ENCODE measurements around the gene NISCH.
A peak's percentile ranks its signal among the peaks of the same experiment; 100 is the strongest.

NISCH gene

DNA sequence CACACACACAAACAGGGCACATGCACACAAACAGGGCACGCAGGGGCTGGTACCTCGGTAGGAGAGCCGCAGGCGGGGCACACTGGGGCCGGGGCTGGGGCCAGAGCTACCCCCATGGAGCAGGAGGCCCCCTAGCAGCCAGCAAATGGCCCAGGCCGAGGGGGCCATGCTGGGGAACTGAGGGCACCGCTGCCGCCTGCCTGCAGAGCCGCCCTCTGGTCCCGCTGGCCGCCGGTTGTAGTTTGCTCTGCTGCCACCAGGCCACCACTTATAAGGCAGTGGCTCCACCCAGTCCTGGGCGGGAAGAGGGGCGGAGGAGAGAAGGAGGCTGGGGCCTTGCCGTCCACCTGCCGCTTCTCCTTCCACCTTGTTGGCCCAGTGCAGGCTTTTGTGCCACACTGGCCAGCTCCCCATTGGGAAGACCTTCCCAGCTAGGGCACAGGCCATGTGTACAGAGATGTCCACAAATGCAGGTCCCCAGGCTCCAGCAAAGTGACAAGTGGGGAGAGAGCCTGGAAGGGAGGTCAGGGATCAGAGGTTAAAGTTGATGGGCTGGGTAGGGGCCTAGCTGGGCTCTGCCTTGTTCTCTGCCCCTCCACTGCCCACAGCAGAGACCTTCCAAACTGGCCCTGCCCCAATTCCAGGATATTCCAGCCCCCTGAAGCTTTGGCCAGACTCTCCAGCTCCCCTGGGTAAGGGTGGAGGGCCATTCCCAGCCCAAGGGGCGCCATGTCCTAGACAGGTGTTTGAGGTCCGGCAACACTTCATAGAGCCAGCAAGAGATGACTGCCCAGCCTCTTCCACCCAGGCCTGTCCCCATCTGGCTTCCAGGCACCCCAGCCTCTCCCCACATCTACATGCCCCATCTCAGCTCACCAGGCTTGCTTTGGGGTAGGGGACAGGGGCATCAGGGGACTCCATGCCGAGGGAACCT, 10.3 kb upstream of the NISCH start, which contains the start of gene SEMA3G:
Gene SEMA3G, minus strand, starts transcription at position 244 of the 934 bp plus-strand sequence. Its CDS starts 76 bp downstream, at position 168.
- peaks cover 3% of the 10 kb centered on the region for H3K9me3 ChIP-seq (ENCODE audit: insufficient read depth, low read depth, low read length)
- no peak within 1 kb of the TSS for H3K27ac ChIP-seq (ENCODE audit: low read depth, low read length)
- no peak within 1 kb of the TSS for H2AK5ac ChIP-seq (ENCODE audit: low read length)
- peak within 1 kb of the TSS; percentile 47 for H3K4me3 ChIP-seq (ENCODE audit: low read depth, low read length)
- no peak within 1 kb of the TSS for H3K4me2 ChIP-seq (ENCODE audit: low read length)
- no peak within 1 kb of the TSS for H2BK120ac ChIP-seq (ENCODE audit: insufficient read depth, low read length, poor library complexity)
- no peak within 1 kb of the TSS for H2BK5ac ChIP-seq (ENCODE audit: low read depth, low read length, poor library complexity)
- H4K8ac ChIP-seq (ENCODE audit: low read depth, low read length), result no peak within 1 kb of the TSS
- H2AFZ ChIP-seq (ENCODE audit: insufficient read depth, low read length, poor library complexity), result no peak within 1 kb of the TSS
- peak; percentile 33 to 68 for DNase-seq
- no peaks in the 10 kb centered on the region for H3K36me3 ChIP-seq (ENCODE audit: control insufficient read depth in 1 of 2, insufficient read depth in 2 of 2, low read length in 2 of 2)
- H3K27me3 ChIP-seq (ENCODE audit: insufficient read depth, low read length), result no peaks in the 10 kb centered on the region
- H3K23ac ChIP-seq (ENCODE audit: low read length), result no peak within 1 kb of the TSS
- H4K91ac ChIP-seq (ENCODE audit: low read depth, low read length), result no peak within 1 kb of the TSS
- H3K79me2 ChIP-seq (ENCODE audit: control insufficient read depth, insufficient read depth, low read length, poor library complexity), result no peaks in the 10 kb centered on the region
- WGBS (ENCODE audit: extremely low coverage, insufficient coverage, insufficient read length), result no CpG with 5 or more reads among the region's 19 CpGs
- no peak within 1 kb of the TSS for H3K14ac ChIP-seq (ENCODE audit: low read length)
- H3K18ac ChIP-seq (ENCODE audit: low read length), result no peak within 1 kb of the TSS
- H2BK12ac ChIP-seq (ENCODE audit: low read length), result no peak within 1 kb of the TSS
- no peak within 1 kb of the TSS for H3K4ac ChIP-seq (ENCODE audit: low read depth, low read length)
- H3K9ac ChIP-seq (ENCODE audit: low read length), result no peak within 1 kb of the TSS
- H4K12ac ChIP-seq (ENCODE audit: low read depth, low read length), result no peak within 1 kb of the TSS
- H3K79me1 ChIP-seq (ENCODE audit: low read length), result no peaks in the 10 kb centered on the region
- H3K4me1 ChIP-seq (ENCODE audit: control insufficient read depth in 1 of 2, insufficient read depth in 2 of 2, low read length in 2 of 2), result peaks cover 5% of the 10 kb centered on the region in 2 experiments

DNA sequence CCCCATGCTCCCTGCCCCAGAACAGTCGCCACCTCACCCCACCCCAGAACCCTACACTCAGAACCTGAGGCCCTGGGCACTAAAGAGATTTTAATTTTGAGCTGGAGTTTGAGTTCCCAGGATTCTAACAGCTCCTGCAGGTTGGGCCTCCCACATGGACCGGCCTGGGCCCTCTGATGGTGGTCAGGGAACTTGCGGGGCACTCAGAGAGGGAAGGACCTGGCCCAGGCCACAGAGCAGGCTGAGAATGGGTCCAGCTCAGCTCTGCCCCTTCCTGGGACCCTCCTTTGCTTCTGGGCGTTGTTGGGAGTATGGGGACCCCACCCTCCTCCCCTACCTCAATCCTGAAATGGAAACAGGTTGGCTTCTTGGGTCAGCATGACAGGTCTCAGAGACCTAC, 9.4 kb upstream of the NISCH start:
- H3K36me3 ChIP-seq (ENCODE audit: control insufficient read depth in 1 of 2, insufficient read depth in 2 of 2, low read length in 2 of 2), result no peaks in the 10 kb centered on the region
- H3K27me3 ChIP-seq (ENCODE audit: insufficient read depth, low read length), result no peaks in the 10 kb centered on the region
- no peak overlapping the region for H3K23ac ChIP-seq (ENCODE audit: low read length)
- no peak overlapping the region for H2BK12ac ChIP-seq (ENCODE audit: low read length)
- peaks cover 3% of the 10 kb centered on the region for H3K9me3 ChIP-seq (ENCODE audit: insufficient read depth, low read depth, low read length)
- H3K4me2 ChIP-seq (ENCODE audit: low read length), result no peak overlapping the region
- H2AFZ ChIP-seq (ENCODE audit: insufficient read depth, low read length, poor library complexity), result no peak overlapping the region
- no CpG with 5 or more reads among the region's 4 CpGs for WGBS (ENCODE audit: extremely low coverage, insufficient coverage, insufficient read length)
- no peak overlapping the region for H2AK5ac ChIP-seq (ENCODE audit: low read length)
- H2BK120ac ChIP-seq (ENCODE audit: insufficient read depth, low read length, poor library complexity), result no peak overlapping the region
- no peak overlapping the region for H3K14ac ChIP-seq (ENCODE audit: low read length)
- no peak overlapping the region for H2BK5ac ChIP-seq (ENCODE audit: low read depth, low read length, poor library complexity)
- no peaks in the 10 kb centered on the region for H3K79me1 ChIP-seq (ENCODE audit: low read length)
- H3K9ac ChIP-seq (ENCODE audit: low read length), result no peak overlapping the region
- no peaks in the 10 kb centered on the region for H3K79me2 ChIP-seq (ENCODE audit: control insufficient read depth, insufficient read depth, low read length, poor library complexity)
- no peak for DNase-seq
- H4K91ac ChIP-seq (ENCODE audit: low read depth, low read length), result no peak overlapping the region
- no peak overlapping the region for H3K4me3 ChIP-seq (ENCODE audit: low read depth, low read length)
- no peak overlapping the region for H3K4ac ChIP-seq (ENCODE audit: low read depth, low read length)
- peaks cover 8 to 13% of the 10 kb centered on the region in 2 experiments for H3K4me1 ChIP-seq (ENCODE audit: control insufficient read depth in 1 of 2, insufficient read depth in 2 of 2, low read length in 2 of 2)
- no peak overlapping the region for H3K18ac ChIP-seq (ENCODE audit: low read length)
- H4K12ac ChIP-seq (ENCODE audit: low read depth, low read length), result no peak overlapping the region
- no peak overlapping the region for H3K27ac ChIP-seq (ENCODE audit: low read depth, low read length)
- H4K8ac ChIP-seq (ENCODE audit: low read depth, low read length), result no peak overlapping the region

DNA sequence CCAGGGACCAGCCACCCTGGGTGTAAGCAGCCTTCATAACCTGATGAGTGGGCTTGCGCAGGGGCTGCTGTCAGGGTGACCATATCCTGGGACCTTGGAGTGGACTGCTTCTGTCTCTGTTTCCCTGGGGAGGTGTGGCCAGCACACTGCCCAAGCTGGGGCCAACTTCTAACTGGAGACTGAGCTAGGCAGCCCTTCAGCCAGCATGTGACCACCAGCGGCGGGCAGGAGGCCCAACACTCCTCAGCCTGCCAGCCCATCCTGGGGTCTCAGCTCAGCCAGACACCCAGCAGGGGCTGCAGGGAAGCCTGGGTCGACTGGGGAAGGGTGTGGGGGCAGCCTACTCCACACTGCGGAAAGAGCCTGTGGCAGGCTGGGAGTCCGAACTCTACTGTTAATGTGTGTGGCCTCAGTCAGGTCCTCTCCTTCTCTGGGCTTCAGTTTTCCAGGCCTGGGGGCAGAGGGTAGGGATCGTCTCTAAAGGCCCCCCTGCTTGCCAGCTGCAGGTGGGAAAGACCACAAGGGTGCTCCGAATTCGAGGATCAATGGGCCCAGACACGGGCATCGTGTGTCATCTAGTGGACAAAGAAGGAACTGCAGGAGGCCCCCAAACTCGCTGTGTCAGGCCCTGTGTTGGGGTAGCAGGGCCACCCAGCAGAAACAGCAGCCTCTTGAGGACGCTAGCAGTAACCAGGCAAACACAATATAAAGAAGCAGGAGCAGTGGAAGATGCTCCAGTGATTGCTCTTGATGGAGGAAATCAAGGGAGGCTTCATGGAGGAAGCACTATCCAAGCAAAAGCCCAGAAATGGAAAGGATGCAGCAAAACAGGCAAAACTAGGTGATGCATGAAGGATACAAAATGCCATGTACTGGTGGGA, 8.5 kb upstream of the NISCH start:
- Histone ChIP-seq H4K8ac (ENCODE audit: low read depth, low read length) (no peak overlapping the region), H3K36me3 (ENCODE audit: control insufficient read depth in 1 of 2, insufficient read depth in 2 of 2, low read length in 2 of 2) (no peaks in the 10 kb centered on the region), H3K4ac (ENCODE audit: low read depth, low read length) (no peak overlapping the region), H3K9me3 (ENCODE audit: insufficient read depth, low read depth, low read length) (peaks cover 3% of the 10 kb centered on the region), H2AK5ac (ENCODE audit: low read length) (no peak overlapping the region), H3K4me3 (ENCODE audit: low read depth, low read length) (peak overlapping the region; percentile 5), H3K4me1 (ENCODE audit: control insufficient read depth in 1 of 2, insufficient read depth in 2 of 2, low read length in 2 of 2) (peaks cover 11 to 16% of the 10 kb centered on the region in 2 experiments), H2BK5ac (ENCODE audit: low read depth, low read length, poor library complexity) (no peak overlapping the region), H3K9ac (ENCODE audit: low read length) (no peak overlapping the region), H3K4me2 (ENCODE audit: low read length) (no peak overlapping the region), H2BK120ac (ENCODE audit: insufficient read depth, low read length, poor library complexity) (no peak overlapping the region), H4K91ac (ENCODE audit: low read depth, low read length) (no peak overlapping the region), H3K23ac (ENCODE audit: low read length) (no peak overlapping the region), H3K27ac (ENCODE audit: low read depth, low read length) (no peak overlapping the region), H4K12ac (ENCODE audit: low read depth, low read length) (no peak overlapping the region), H3K27me3 (ENCODE audit: insufficient read depth, low read length) (no peaks in the 10 kb centered on the region), H3K18ac (ENCODE audit: low read length) (no peak overlapping the region), H3K79me2 (ENCODE audit: control insufficient read depth, insufficient read depth, low read length, poor library complexity) (no peaks in the 10 kb centered on the region), H3K14ac (ENCODE audit: low read length) (no peak overlapping the region), H3K79me1 (ENCODE audit: low read length) (no peaks in the 10 kb centered on the region), H2AFZ (ENCODE audit: insufficient read depth, low read length, poor library complexity) (no peak overlapping the region), H2BK12ac (ENCODE audit: low read length) (no peak overlapping the region)
- peak; percentile 50 to 79 for DNase-seq
- whole genome bisulfite sequencing (ENCODE audit: extremely low coverage, insufficient coverage, insufficient read length), result no CpG with 5 or more reads among the region's 13 CpGs

DNA sequence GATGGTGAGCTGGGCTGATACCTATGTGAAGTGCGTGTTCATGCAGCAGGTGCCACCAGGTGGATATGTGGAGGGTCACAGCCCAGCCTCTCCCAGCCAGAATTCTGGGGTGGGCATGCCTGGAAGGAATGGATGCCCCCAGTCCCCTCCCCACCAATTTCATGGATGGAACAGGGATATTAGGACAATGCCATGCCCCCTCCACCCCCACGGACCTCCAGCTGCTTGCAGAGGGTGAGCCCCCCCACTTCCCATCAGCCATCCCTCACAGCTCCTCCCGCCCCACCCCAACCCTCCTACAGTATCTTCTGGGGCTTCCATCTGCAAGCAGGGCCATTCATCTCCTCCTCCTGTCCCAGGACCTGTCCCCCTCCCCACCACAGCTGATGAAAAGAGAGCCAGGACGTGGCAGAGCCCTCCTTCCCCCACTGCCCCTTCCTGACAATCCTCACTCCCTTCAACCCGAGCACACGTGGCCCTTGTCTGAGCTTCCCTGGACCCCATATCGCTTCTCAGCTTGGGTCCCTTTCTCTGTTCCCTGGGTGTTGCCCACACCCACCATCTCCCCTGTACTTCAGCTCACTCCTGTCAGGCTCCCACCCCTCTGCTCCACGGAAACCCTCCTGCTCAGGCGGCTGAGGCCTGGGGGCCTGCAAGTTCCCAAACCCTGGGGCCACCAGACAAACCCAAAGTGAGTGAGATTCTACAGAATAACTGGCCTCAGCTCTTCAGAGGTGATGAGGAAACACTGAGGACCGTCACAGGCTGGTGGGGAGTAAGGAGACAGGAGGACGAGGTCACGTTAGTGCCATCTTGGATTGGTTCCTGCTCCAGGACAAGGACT, 7.7 kb upstream of the NISCH start:
- Histone ChIP-seq H4K91ac (ENCODE audit: low read depth, low read length) (no peak overlapping the region), H3K14ac (ENCODE audit: low read length) (no peak overlapping the region), H3K36me3 (ENCODE audit: control insufficient read depth in 1 of 2, insufficient read depth in 2 of 2, low read length in 2 of 2) (no peaks in the 10 kb centered on the region), H3K9me3 (ENCODE audit: insufficient read depth, low read depth, low read length) (peaks cover 3% of the 10 kb centered on the region), H3K18ac (ENCODE audit: low read length) (no peak overlapping the region), H3K4ac (ENCODE audit: low read depth, low read length) (no peak overlapping the region), H2BK5ac (ENCODE audit: low read depth, low read length, poor library complexity) (no peak overlapping the region), H3K4me3 (ENCODE audit: low read depth, low read length) (no peak overlapping the region), H2AFZ (ENCODE audit: insufficient read depth, low read length, poor library complexity) (no peak overlapping the region), H3K23ac (ENCODE audit: low read length) (no peak overlapping the region), H3K79me2 (ENCODE audit: control insufficient read depth, insufficient read depth, low read length, poor library complexity) (no peaks in the 10 kb centered on the region), H3K79me1 (ENCODE audit: low read length) (no peaks in the 10 kb centered on the region), H4K12ac (ENCODE audit: low read depth, low read length) (no peak overlapping the region), H4K8ac (ENCODE audit: low read depth, low read length) (no peak overlapping the region), H2AK5ac (ENCODE audit: low read length) (no peak overlapping the region), H3K4me1 (ENCODE audit: control insufficient read depth in 1 of 2, insufficient read depth in 2 of 2, low read length in 2 of 2) (peaks cover 11 to 16% of the 10 kb centered on the region in 2 experiments), H2BK120ac (ENCODE audit: insufficient read depth, low read length, poor library complexity) (no peak overlapping the region), H3K27ac (ENCODE audit: low read depth, low read length) (no peak overlapping the region), H3K4me2 (ENCODE audit: low read length) (no peak overlapping the region), H2BK12ac (ENCODE audit: low read length) (no peak overlapping the region), H3K9ac (ENCODE audit: low read length) (no peak overlapping the region), H3K27me3 (ENCODE audit: insufficient read depth, low read length) (no peaks in the 10 kb centered on the region)
- DNase-seq, result no peak
- WGBS (ENCODE audit: extremely low coverage, insufficient coverage, insufficient read length), result no CpG with 5 or more reads among the region's 12 CpGs
